ENCODE measurements around the gene UCK1.

- TF ChIP-seq POLR2A (IDR thresholded peaks at IDR 0.05): no peak
- TF ChIP-seq CTCF (IDR thresholded peaks at IDR 0.05): no peak
Observed at GRCh38 chr9:131575946-131576853, 45.1 kb upstream of the UCK1 start.
